GM12865 (cell line): Measurements from ENCODE around the gene CLIP4.
A peak's percentile ranks its signal among the peaks of the same experiment; 100 is the strongest.

ENCODE experiments used
- DNase-seq: peaks from one replicate; pipeline ENCODE4 v3.0.0; 2010; ENCODE audit warnings: low read depth
- H3K4me3 ChIP-seq: 2 replicates; pipeline ENCODE4 v1.5.1; 2011; ENCODE audit warnings: mild to moderate bottlenecking, low read depth, low read length, control low read depth
- TF ChIP-seq, protein P1 (sequence below): IDR thresholded peaks from 2 replicates; pipeline ENCODE4 v1.5.1; 2011; ENCODE audit warnings: low read length, control low read depth, low read depth, inconsistent platforms; ENCODE audit not compliant: insufficient read depth; ENCODE audit errors: missing control alignments

Gene CLIP4

DNA sequence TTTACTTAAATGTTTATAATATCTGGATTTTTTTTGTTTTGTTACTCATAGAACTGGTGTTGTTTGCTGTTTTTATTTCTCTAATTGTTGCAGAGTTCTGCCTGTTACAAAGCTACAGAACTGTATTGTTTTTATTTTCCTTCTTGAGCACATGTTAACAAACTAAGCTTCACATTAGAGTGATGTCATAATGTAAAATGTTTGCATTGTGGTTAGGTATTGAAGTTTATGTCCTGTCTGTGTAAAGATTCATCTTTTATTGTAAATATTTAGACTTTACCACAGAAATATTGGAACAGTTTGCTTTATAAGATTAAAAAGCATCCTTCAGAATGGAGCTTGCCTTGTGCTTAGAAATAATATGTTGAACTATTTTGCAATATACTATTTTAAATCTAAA is 67.7 kb downstream of the CLIP4 start:
- no peak overlapping the region for H3K4me3 ChIP-seq
- no peak for DNase-seq
- TF ChIP-seq, protein P1, sequence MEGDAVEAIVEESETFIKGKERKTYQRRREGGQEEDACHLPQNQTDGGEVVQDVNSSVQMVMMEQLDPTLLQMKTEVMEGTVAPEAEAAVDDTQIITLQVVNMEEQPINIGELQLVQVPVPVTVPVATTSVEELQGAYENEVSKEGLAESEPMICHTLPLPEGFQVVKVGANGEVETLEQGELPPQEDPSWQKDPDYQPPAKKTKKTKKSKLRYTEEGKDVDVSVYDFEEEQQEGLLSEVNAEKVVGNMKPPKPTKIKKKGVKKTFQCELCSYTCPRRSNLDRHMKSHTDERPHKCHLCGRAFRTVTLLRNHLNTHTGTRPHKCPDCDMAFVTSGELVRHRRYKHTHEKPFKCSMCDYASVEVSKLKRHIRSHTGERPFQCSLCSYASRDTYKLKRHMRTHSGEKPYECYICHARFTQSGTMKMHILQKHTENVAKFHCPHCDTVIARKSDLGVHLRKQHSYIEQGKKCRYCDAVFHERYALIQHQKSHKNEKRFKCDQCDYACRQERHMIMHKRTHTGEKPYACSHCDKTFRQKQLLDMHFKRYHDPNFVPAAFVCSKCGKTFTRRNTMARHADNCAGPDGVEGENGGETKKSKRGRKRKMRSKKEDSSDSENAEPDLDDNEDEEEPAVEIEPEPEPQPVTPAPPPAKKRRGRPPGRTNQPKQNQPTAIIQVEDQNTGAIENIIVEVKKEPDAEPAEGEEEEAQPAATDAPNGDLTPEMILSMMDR: no peak

DNA sequence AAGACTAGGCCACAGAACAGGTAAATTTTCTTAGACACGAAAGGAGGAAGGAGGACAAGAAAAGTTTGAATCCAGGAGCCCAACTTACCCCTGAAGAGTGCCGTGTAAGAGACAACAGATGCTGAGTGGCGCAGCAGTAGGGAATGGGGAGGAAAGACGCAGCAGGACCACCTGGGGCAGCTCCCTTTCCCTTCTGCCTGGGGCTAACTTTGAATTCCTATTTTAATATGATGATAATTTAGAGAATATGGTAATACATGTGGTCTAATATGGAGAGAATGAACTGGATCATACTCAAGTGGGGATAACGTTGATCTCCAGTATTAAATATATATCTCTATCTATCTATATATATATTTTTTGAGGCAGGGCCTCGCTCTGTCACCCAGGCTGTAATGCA is 69.3 kb downstream of the CLIP4 start:
- H3K4me3 ChIP-seq: no peak overlapping the region
- no peak for DNase-seq
- TF ChIP-seq, protein P1: no peak

DNA sequence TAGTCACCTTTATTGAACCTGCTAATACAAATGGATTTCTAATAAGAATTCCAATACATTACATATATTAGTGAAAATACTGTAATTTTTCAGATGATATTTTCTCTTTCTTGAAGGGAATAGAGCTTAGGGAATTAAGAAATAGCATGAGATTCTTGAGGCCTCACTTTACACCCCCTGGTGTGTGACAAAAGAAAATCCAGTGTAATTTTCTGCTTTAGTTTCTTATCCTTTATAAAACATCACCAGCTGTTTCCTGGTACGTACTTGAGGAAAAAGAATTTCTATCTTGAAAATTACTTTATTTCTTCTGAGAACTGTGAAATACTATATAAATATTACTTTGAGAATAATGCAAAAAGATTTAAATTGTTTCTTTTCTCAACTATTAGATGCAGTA is 71.6 kb downstream of the CLIP4 start:
- DNase-seq: no peak
- TF ChIP-seq, protein P1: no peak
- no peak overlapping the region for H3K4me3 ChIP-seq

DNA sequence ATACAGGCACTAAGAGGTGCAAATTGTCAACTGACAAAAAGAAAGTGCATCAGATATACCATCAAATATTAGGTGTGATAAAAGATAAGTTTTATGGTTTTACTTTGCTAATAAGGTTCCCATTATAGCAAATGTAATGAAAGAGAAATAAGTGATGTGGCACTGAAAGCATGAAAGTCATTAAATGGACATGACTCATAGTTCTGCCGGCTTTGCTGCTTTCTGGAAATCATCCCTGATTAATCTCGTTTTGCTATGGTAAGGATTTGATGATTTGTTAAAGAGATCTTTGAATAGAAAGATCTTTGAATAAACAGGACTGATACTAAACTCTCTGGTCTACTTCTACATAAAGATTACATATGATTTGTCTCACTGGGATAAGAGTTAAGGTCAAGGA is 72.7 kb downstream of the CLIP4 start:
- no peak for DNase-seq
- no peak overlapping the region for H3K4me3 ChIP-seq
- TF ChIP-seq, protein P1: no peak

DNA sequence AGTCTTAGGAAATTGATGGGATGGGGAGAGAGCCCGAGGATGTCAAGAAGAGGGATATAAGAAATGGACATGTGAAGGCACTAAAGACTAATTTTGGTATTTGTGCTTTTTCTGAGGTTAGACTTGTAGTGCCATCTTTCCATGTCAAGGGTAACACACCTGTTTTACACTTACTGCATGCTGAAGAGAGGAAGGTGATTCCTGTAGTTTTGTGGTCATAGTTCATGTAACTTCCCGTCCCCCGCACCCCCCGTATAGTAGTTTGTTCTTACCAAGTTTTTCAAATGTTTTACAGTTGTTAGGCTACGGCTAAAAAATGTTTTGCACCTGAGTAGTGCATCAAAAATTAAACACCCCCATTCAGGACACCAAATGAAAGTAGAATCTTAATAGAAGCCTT is 73.8 kb downstream of the CLIP4 start:
- DNase-seq: peak; percentile 69
- TF ChIP-seq, protein P1: no peak
- H3K4me3 ChIP-seq: no peak overlapping the region

DNA sequence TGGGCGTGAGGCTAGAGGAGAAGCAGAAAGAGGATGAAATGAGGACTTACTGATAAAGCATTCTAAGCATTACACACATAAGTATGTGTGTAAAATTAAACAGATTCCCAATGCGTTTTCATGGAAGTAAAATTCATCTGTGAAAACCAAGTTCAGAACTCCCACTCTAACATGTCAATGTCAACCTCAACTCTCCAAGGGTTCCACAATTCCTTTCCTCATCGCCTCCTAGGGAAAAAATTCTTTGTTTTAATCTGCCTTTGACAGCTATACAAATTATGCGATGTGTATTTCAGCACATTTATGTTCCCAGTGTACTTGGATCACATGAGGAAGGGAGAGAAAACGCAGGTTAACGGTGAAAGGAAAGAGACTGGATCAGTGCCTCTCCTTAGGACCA is 76.6 kb downstream of the CLIP4 start:
- no peak overlapping the region for H3K4me3 ChIP-seq
- DNase-seq: no peak
- TF ChIP-seq, protein P1: no peak

DNA sequence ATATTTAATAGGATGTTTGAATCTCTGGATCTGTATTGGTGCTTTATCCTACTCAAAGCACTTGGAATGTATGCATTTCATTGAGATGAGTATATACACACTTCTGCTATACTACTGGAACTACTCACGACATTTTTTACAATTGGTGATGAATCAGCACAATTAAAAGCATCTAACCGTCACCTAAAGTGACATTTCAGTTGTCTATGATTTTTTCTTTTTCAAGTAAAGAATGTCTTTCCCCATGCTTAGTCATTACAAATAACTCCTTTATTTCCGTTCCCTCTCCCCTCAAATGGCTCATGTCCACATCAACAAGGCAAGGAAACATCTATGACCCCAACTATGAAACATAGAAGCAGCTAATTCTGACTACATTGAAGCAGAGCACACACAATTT is 77.3 kb downstream of the CLIP4 start:
- TF ChIP-seq, protein P1: no peak
- DNase-seq: no peak
- no peak overlapping the region for H3K4me3 ChIP-seq
